Tibial nerve (tissue), 4 donors: ENCODE results near the gene CPEB1. TPM values are rescaled to one million over a fixed set of nuclear protein-coding genes. Genes with fewer than 3 reads are reported as not detected.
A peak's percentile ranks its signal among the peaks of the same experiment; 100 is the strongest.

Source experiments
- DNase-seq, 2 donors: peaks; one replicate each; pipeline ENCODE4 v3.0.0-alpha.2; 2019; ENCODE audit warnings: low spot score in 2 of 2
- H3K27ac ChIP-seq, 4 donors: fragments of 200-600 bp; sonication (generic) in 3 of 4; one replicate each; pipeline ENCODE4 v1.5.1; 2017 to 2019; ENCODE audit warnings: mild to moderate bottlenecking in 1 of 4
- H3K27me3 ChIP-seq, 2 donors: fragments of 200-600 bp; sonication (generic) in 1 of 2; one replicate each; pipeline versions ENCODE4 v1.5.1 to v1.6.0; 2017 to 2019
- H3K36me3 ChIP-seq, 3 donors: fragments of 200-600 bp; sonication (generic); one replicate each; pipeline ENCODE4 v1.5.1; 2018 to 2019
- H3K4me1 ChIP-seq, 4 donors: fragments of 200-600 bp; sonication (generic) in 3 of 4; one replicate each; pipeline ENCODE4 v1.5.1; 2017 to 2019
- H3K4me3 ChIP-seq, 4 donors: fragments of 200-600 bp; sonication (generic) in 3 of 4; one replicate each; pipeline ENCODE4 v1.5.1; 2017 to 2019; ENCODE audit warnings: mild to moderate bottlenecking in 1 of 4, moderate library complexity in 1 of 4
- H3K9me3 ChIP-seq, 4 donors: fragments of 200-600 bp; sonication (generic) in 3 of 4; one replicate each; pipeline ENCODE4 v1.5.1; 2017 to 2019
- EP300 ChIP-seq, 2 donors: sonication (generic); formaldehyde crosslinking; IDR thresholded peaks; one replicate each; pipeline ENCODE4 v1.6.1; 2017; ENCODE audit warnings: antibody characterized with exemption in 2 of 2, mild to moderate bottlenecking in 1 of 2
- POLR2A ChIP-seq, 2 donors: fragments of 450-650 bp; IDR thresholded peaks; one replicate each; pipeline ENCODE4 v1.6.1; 2017; ENCODE audit warnings: antibody characterized with exemption in 2 of 2, mild to moderate bottlenecking in 2 of 2, moderate library complexity in 2 of 2
- WGBS, 2 donors: methylation state at CpG; one replicate each; pipeline ENCODE4 v1.1.5; 2018; 5-methylcytosine and 5-hydroxymethylcytosine counted together
- total RNA-seq, 4 donors: library from RNA; depleted of rRNA; stranded (reverse); fragments of >200 nt; gene quantifications; one replicate each; pipeline ENCODE4 v1.1.0, GENCODE V29; 2016
- TF ChIP-seq, protein P1 (sequence below), 5 experiments: fragments of 200-600 bp in 3 of 5; fragments of 450-650 bp in 2 of 5; sonication (generic) in 3 of 5; IDR thresholded peaks; one replicate each; pipeline ENCODE4 v1.5.1; 2016 to 2019; ENCODE audit warnings: antibody characterized with exemption in 5 of 5, mild to moderate bottlenecking in 3 of 5, moderate library complexity in 2 of 5

Gene CPEB1
- total RNA-seq, 4 donors from 2014 or later: 16.2 to 29.5 (median 23.0) TPM

DNA sequence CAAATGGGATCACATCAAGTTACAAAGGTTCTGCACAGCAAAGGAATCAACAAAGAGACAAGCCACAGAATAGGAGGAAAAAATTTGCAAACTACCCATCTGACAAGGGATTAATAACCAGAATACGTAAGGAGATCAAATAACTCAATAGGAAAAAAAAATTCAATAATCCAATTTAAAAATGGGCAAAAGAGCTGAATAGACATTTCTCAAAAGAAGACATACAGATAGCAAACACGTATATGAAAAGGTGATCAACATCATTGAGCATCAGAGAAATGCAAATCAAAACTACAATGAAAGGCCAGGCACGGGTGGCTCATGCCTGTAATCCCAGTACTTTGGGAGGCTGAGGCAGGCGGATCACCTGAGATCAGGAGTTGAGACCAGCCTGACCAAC is 23.5 kb upstream of the CPEB1 start:
- no peak for DNase-seq
- no peaks in the 10 kb centered on the region for H3K36me3 ChIP-seq
- H3K27ac ChIP-seq: no peak overlapping the region
- no peaks in the 10 kb centered on the region for H3K9me3 ChIP-seq
- WGBS, 2 donors: 81 to 84% methylated on average over 4 of the region's 4 CpGs
- TF ChIP-seq, protein P1, sequence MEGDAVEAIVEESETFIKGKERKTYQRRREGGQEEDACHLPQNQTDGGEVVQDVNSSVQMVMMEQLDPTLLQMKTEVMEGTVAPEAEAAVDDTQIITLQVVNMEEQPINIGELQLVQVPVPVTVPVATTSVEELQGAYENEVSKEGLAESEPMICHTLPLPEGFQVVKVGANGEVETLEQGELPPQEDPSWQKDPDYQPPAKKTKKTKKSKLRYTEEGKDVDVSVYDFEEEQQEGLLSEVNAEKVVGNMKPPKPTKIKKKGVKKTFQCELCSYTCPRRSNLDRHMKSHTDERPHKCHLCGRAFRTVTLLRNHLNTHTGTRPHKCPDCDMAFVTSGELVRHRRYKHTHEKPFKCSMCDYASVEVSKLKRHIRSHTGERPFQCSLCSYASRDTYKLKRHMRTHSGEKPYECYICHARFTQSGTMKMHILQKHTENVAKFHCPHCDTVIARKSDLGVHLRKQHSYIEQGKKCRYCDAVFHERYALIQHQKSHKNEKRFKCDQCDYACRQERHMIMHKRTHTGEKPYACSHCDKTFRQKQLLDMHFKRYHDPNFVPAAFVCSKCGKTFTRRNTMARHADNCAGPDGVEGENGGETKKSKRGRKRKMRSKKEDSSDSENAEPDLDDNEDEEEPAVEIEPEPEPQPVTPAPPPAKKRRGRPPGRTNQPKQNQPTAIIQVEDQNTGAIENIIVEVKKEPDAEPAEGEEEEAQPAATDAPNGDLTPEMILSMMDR (IDR thresholded peaks at IDR 0.05): no peak
- TF ChIP-seq POLR2A (IDR thresholded peaks at IDR 0.05) (no peak), EP300 (IDR thresholded peaks at IDR 0.05) (no peak)
- no peaks in the 10 kb centered on the region for H3K27me3 ChIP-seq
- H3K4me3 ChIP-seq: no peak overlapping the region
- no peaks in the 10 kb centered on the region for H3K4me1 ChIP-seq

DNA sequence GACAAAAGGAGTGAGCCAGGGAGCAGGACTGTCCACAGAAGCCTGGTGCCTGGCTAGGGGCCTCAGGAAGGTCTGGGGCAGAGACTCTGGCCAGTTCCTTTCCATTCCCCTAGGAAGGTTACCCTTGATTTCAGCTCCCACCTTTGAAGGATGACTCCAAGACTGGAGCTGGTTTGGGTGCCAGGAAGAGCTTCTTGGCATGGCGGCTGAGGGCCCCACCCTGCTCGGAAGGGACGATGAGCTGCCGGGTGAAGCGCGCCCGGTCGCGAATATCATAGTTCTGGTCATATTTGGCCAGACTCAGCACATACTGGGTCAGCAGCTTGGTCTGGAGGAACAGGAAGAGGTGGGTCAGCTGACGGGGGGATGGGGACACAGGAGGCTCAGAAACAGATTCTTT is 19.4 kb upstream of the CPEB1 start:
- Histone ChIP-seq H3K4me3 (no peak overlapping the region), H3K27ac (no peak overlapping the region), H3K27me3 (no peaks in the 10 kb centered on the region), H3K36me3 (no peaks in the 10 kb centered on the region), H3K4me1 (no peaks in the 10 kb centered on the region), H3K9me3 (no peaks in the 10 kb centered on the region)
- WGBS, 2 donors: 92 to 94% methylated on average over 10 of the region's 10 CpGs
- no peak for DNase-seq
- TF ChIP-seq POLR2A (IDR thresholded peaks at IDR 0.05): no peak
- TF ChIP-seq, protein P1 (IDR thresholded peaks at IDR 0.05): no peak
- no peak for TF ChIP-seq EP300 (IDR thresholded peaks at IDR 0.05)

DNA sequence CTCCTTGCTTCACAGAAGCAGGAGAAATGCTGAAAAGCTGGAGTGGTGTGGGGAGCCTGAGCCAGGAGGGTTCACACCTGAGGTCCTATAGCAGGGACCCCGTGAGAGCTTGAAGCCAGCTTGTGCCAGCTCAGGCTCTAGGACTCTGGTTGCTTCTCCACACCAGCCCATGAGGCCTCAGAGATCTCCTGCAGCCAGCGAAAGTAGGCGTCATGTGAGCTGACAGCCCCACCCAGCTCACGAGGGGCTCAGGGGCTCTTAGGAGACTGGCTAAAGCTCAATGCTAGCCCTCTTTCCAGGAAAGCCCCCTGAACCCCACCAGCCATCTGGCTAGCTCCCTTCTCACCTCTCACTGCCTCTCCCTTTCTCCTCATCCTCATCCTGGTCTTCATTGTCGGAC is 16.9 kb upstream of the CPEB1 start:
- no peaks in the 10 kb centered on the region for H3K36me3 ChIP-seq
- H3K4me3 ChIP-seq: no peak overlapping the region
- TF ChIP-seq, protein P1 (IDR thresholded peaks at IDR 0.05): no peak
- TF ChIP-seq EP300 (IDR thresholded peaks at IDR 0.05) (no peak), POLR2A (IDR thresholded peaks at IDR 0.05) (no peak)
- DNase-seq: no peak
- H3K27ac ChIP-seq: no peak overlapping the region
- no peaks in the 10 kb centered on the region for H3K27me3 ChIP-seq
- no peaks in the 10 kb centered on the region for H3K4me1 ChIP-seq
- H3K9me3 ChIP-seq: no peaks in the 10 kb centered on the region
- 78 to 91% methylated on average over 5 of the region's 5 CpGs for WGBS, 2 donors

DNA sequence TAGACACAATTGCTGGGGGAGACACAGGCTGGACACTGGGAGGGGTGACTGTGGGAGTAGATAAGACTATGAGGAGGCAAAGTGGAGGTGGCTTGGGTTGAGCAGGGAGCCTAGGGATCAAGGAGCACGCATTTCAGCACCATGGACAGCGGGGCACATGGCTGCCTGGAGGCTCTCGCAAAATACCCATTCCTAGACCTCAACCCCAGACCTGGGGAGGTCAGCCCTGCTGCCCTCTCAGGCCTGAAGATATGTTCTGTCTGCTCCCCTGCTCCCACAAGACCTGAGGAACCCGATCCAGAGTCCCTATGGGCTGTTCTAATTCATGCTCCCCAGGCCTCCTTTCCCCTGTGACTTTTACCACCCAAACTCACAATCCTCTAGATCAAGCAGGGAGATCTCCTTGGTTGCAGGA is 16.0 kb upstream of the CPEB1 start:
- 13 to 14% methylated on average over 4 of the region's 4 CpGs for WGBS, 2 donors
- DNase-seq: peak in 1 of 2 donors; percentile 31
- Histone ChIP-seq H3K9me3 (no peaks in the 10 kb centered on the region), H3K4me3 (no peak overlapping the region), H3K27me3 (no peaks in the 10 kb centered on the region), H3K27ac (no peak overlapping the region), H3K4me1 (no peaks in the 10 kb centered on the region), H3K36me3 (no peaks in the 10 kb centered on the region)
- TF ChIP-seq, protein P1 (IDR thresholded peaks at IDR 0.05): no peak
- no peak for TF ChIP-seq POLR2A (IDR thresholded peaks at IDR 0.05)
- TF ChIP-seq EP300 (IDR thresholded peaks at IDR 0.05): no peak

DNA sequence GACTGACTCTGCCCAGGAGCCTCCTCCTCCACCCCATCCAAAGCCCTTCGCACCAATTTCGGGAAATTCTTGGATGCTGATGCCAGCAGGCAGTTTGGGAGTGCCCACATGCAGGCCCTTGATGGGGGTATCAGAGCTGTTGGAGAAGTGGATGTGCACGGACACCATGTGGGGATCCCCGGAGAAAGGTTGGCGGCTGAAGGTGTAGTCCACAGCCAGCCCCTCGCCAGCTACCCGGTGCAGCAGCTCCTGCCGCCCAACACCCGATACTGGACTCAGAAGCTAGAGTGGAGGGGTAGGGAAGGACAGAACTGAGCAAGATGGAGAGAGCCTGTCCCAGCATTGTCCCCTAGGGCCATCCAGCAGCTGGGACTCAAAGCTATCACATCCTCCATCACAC is 15.5 kb upstream of the CPEB1 start:
- H3K4me1 ChIP-seq: no peaks in the 10 kb centered on the region
- DNase-seq: no peak
- H3K9me3 ChIP-seq: no peaks in the 10 kb centered on the region
- 85 to 90% methylated on average over 9 of the region's 9 CpGs for WGBS, 2 donors
- no peak overlapping the region for H3K4me3 ChIP-seq
- no peaks in the 10 kb centered on the region for H3K27me3 ChIP-seq
- H3K27ac ChIP-seq: no peak overlapping the region
- TF ChIP-seq EP300 (IDR thresholded peaks at IDR 0.05) (no peak), POLR2A (IDR thresholded peaks at IDR 0.05) (no peak)
- TF ChIP-seq, protein P1 (IDR thresholded peaks at IDR 0.05): no peak
- no peaks in the 10 kb centered on the region for H3K36me3 ChIP-seq
